ENCODE results near the gene DPY19L1.
"Not testable (repeated sequence)": the region's sequence is repeated elsewhere in the genome, so short reads cannot be mapped to it uniquely, and the experiment has no call there.

DPY19L1 gene

GRCh38 chr7:35037211-35037525, at the start of gene DPY19L1:
Gene DPY19L1, minus strand, starts transcription at chr7:35037485. Its CDS starts 91 bp downstream, at chr7:35037394.
- DNase-seq (ENCODE audit: low read depth): no peak

DNA sequence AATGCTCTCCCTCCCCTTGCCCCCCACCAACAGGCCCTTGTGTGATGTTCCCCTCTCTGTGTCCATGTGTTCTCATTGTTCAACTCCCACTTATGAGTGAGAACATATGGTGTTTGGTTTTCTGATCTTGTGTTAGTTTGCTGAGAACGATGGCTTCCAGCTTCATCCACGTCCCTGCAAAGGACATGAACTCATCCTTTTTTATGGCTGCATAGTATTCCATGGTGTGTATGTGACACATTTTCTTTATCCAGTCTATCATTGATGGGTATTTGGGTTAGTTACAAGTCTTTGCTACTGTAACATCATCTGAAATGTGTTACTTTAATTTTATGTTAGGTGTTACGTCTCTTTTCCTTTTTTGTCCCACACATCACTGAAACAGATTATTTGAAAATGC, 42.2 kb upstream of the DPY19L1 start:
- DNase-seq (ENCODE audit: low read depth): not testable (repeated sequence)

- DNase-seq (ENCODE audit: low read depth): not testable (repeated sequence)
These were observed 36.7 kb upstream of the DPY19L1 start for GRCh38 chr7:35074008-35074407.

DNA sequence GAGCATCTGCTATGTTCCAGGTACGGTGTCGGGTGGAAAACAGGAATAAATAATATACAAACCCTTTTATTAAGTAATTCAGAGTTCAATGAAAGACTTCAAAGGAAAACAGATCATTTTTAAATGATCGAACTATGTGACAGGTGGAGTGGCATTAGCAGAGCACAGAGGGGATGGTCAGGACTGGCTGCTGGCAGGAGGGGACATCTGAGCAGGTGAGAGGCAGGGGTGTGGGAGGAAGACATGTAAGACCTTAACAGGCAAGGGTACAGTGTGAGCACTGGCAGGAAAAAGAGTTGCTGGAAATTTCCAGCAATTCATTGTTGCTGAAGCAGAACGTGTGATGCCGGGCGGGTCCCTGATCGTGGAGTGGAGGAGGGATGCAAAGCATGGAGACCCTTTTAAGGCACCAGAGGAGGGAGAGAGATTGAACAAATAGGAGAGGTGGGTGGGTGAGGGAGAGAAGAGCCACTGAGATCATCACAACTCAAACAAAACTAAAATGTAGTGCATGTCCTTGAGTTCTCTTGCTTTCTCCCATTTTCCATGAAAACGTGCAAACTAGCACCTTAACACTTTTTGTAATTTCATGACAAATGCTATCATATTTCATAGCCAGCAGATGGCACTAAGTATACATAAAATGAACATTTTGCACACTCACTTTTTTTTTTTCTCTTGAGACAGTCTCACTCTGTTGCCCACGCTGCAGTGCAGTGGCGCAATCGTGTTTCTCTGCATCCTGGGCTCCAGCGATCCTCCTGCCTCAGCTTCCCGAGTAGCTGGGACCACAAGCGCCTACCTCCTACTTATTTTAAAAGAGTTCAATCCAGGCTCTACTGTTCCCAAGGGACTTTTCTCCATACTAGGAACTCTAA, 35.9 kb upstream of the DPY19L1 start:
- DNase-seq (ENCODE audit: low read depth): not testable (repeated sequence)

DNA sequence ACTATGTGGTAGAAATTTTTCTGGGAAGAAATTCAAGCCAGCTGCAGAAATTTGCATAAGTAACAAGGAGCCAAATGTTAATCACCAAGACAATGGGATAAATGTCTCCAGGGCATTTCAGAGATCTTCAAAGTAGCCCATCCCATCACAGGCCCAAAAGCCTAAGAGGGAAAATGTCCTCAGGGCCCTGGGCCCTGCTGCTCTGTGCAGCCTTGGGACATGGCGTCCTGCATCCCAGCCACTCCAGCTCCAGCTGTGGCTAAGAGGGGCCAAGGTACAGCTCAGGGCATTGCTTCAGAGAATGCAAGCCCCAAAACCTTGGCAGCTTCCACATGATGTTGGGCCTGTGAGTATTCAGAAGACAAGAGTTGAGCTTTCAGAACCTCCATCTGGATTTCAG, 31.8 kb upstream of the DPY19L1 start:
- not testable (repeated sequence) for DNase-seq (ENCODE audit: low read depth)

DNA sequence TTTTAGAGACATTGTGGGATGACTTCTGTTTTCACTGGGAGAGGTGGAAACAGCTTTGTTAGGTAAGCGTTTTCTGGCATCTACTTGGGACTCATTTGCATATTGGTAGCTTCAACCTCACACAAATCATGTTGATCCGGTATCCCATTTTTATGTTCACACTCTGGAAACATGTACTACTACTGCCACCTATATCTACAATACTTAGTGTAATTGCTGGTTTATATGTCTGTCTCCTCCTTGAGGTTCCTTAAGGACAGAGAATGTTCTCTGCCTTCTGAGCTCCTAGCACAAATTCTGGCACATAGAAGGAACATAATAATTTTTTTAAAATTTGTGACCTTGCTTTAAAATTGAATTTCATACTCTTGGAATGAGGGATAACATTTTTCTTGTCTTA, 28.1 kb upstream of the DPY19L1 start:
- not testable (repeated sequence) for DNase-seq (ENCODE audit: low read depth)

- not testable (repeated sequence) for DNase-seq (ENCODE audit: low read depth)
These were observed 21.3 kb upstream of the DPY19L1 start for GRCh38 chr7:35058571-35058970.

GRCh38 chr7:35057505-35058451, 20.5 kb upstream of the DPY19L1 start:
- DNase-seq (ENCODE audit: low read depth): not testable (repeated sequence)

GRCh38 chr7:35055733-35056132, 18.4 kb upstream of the DPY19L1 start:
- not testable (repeated sequence) for DNase-seq (ENCODE audit: low read depth)

DNA sequence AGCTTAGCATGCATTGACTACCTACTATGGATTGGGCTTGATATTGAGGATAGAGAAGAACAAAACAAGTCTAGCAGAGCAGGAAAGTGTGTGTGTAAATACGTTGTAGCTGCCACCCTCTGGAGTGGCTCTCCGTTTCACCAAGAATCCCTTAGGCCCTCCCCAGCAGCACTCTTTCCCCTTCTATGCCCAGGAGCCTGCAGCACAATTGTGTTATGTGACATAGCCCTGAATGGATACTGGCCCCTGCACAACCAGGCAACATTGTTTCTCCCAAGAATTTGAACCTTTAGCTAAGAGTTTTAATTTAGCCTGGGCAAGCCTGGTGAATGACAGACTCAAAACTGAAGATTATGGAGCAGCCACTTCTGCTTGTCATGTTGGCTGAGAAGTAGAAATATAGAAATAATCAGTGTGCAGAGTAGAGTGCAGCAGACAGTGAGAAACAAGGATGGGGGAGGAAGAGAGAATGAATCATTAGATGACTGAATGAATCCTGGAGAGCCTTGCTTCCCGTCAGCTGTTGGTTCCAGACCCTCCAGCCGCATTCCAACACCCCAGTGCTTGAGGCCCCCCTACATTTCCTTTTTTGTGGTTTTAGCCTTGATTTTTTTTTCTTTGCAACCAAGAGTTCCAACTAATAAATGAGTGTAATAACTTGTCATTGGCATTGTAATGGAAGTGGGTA, 16.3 kb upstream of the DPY19L1 start:
- not testable (repeated sequence) for DNase-seq (ENCODE audit: low read depth)

GRCh38 chr7:35048390-35048789, 11.1 kb upstream of the DPY19L1 start:
- not testable (repeated sequence) for DNase-seq (ENCODE audit: low read depth)

- not testable (repeated sequence) for DNase-seq (ENCODE audit: low read depth)
These were observed 10.6 kb upstream of the DPY19L1 start for GRCh38 chr7:35047912-35048305.

- not testable (repeated sequence) for DNase-seq (ENCODE audit: low read depth)
These were observed 10.1 kb upstream of the DPY19L1 start for GRCh38 chr7:35047263-35047911.

GRCh38 chr7:35043301-35043700, 6.0 kb upstream of the DPY19L1 start:
- DNase-seq (ENCODE audit: low read depth): not testable (repeated sequence)

DNA sequence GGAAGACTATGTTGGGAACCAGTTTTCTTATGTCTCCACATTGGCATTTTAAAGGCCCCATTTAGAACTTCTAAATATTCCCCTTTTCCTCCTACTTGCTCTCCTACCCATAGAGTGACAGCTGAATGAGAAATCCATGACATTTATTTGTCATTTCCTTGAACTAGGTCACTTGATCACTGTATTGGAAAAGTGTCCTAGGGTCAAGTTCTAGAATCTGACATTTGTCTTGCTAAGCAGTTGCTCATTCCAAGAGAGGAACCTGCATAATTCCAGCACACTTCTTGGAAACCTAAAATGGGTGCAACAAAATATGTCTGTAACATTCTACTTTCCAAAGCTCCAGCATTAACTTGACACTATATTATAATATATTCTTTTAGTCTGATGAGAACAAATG, 3.6 kb upstream of the DPY19L1 start:
- DNase-seq (ENCODE audit: low read depth): no peak

DNA sequence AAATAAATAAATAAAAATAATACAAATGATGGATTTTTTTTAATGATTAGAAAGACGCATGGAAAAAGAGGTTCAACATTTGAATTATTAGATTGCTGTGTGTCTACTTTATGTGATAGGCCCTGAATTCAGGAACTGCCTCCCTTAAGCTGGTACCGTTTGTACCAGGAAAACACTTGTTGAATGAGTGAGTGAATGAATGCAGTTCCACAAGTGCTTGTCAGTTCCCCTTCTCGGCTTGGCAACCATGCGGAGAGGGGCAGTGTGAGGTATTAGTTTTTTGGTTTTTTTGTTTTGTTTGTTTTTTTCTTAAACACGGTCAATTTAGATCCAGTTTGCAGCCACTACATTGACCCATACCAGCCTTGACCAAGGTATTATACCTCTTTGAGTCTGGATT, 2.1 kb upstream of the DPY19L1 start:
- DNase-seq (ENCODE audit: low read depth): no peak

DNA sequence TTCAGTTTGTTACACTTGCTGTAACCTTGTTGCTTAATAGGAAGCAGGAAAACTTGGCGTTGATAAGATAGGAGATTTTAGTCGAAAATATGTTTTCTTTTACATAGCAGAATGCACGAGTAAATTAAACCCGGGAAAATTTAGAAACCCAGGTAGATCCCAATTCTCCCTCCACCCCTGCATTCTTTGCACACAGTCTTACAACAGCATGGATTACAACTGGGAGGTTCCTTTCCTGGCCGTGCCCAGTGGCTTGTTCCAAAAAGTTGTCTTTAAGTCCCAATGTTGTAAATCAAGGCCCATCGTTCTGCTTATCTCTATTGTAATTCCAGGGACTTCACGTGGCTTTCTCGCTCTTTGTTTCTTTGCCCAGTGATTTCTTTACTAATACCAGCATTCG, 1.1 kb upstream of the DPY19L1 start:
- DNase-seq (ENCODE audit: low read depth): no peak

- peak; percentile 80 for DNase-seq (ENCODE audit: low read depth)
These were observed 449 bp upstream of the DPY19L1 start for GRCh38 chr7:35037526-35038341.

GRCh38 chr7:35036361-35037171, 719 bp downstream of the DPY19L1 start:
- no peak for DNase-seq (ENCODE audit: low read depth)

- DNase-seq (ENCODE audit: low read depth): no peak
These were observed 1.7 kb downstream of the DPY19L1 start for GRCh38 chr7:35035511-35035961.
